Endothelial cell of umbilical vein (primary cell): Measurements from ENCODE around the gene MARK2. TPM values are rescaled to one million over a fixed set of nuclear protein-coding genes. Genes with fewer than 3 reads are reported as not detected.

ENCODE experiments used
- BruUV-seq: library from RNA; stranded (reverse); fragments of 400-500 nt; replicated peaks from 2 replicates; lab custom pipeline; 2021; lab: Mats Ljungman, UMichigan
- CTCF ChIA-PET: fragments of 300-600, 350-600 bp; sonication (Branson Sonifier 250); formaldehyde crosslinking; loops from one replicate; lab custom pipeline; 2021; ENCODE audit warnings: antibody characterized with exemption, inconsistent platforms; lab: Charles Lee
- POLR2A ChIA-PET: fragments of 300-600, 350-600 bp; sonication (Branson Sonifier 250); formaldehyde crosslinking; loops from one replicate; lab custom pipeline; 2021; ENCODE audit warnings: antibody characterized with exemption, inconsistent platforms; lab: Charles Lee
- DNase-seq: peaks from one replicate; pipeline ENCODE4 v3.0.0-alpha.2; 2011; ENCODE audit warnings: low read depth, low spot score
- FAIRE-seq: peaks from 2 replicates; lab custom pipeline; 2011; peaks lifted over from hg19 to GRCh38; lab: Jason Lieb, UNC
- H2AFZ ChIP-seq: 2 replicates; pipeline ENCODE4 v1.6.0; 2012; ENCODE audit warnings: low read depth, low read length, control low read depth, inconsistent platforms
- H3K27ac ChIP-seq: 2 replicates; pipeline ENCODE4 v1.5.1; 2011; ENCODE audit warnings: low read depth, mild to moderate bottlenecking, control low read depth, low read length, moderate library complexity; ENCODE audit not compliant: insufficient read depth
- H3K27me3 ChIP-seq, 2 experiments: 2 replicates each; pipeline versions ENCODE4 v1.6.0 to v1.6.1; 2011; ENCODE audit warnings: low read length in 2 of 2, mixed read lengths in 1 of 2; ENCODE audit not compliant: control insufficient read depth in 2 of 2, insufficient read depth in 2 of 2
- H3K36me3 ChIP-seq, 2 experiments: 2 replicates in 1 of 2; 3 replicates in 1 of 2; pipeline ENCODE4 v1.5.1; 2011; ENCODE audit warnings: low read length in 2 of 2, mild to moderate bottlenecking in 1 of 2, moderate library complexity in 1 of 2; ENCODE audit not compliant: control insufficient read depth in 2 of 2, insufficient read depth in 2 of 2; ENCODE audit errors: extremely low read depth in 1 of 2
- H3K4me1 ChIP-seq: 3 replicates; pipeline ENCODE4 v1.5.1; 2011; ENCODE audit warnings: mild to moderate bottlenecking, low read length; ENCODE audit not compliant: control insufficient read depth, insufficient read depth; ENCODE audit errors: extremely low read depth
- H3K4me2 ChIP-seq: 2 replicates; pipeline ENCODE4 v1.6.1; 2011; ENCODE audit warnings: low read length, control low read depth, mixed read lengths; ENCODE audit not compliant: insufficient read depth
- H3K4me3 ChIP-seq, 3 experiments: fragments of 200-600 bp in 1 of 3; sonication (generic), shearing (Covaris generic) in 1 of 3; replicated peaks in 1 of 3; 2 replicates each; pipeline ENCODE4 v1.5.1; 2011 to 2016; ENCODE audit warnings: control low read depth in 3 of 3, low read length in 3 of 3, mild to moderate bottlenecking in 2 of 3, inconsistent platforms in 1 of 3, low read depth in 1 of 3, moderate library complexity in 1 of 3; ENCODE audit not compliant: insufficient read depth in 1 of 3
- H3K79me2 ChIP-seq: 2 replicates; pipeline ENCODE4 v1.6.0; 2012; ENCODE audit warnings: low read length, inconsistent platforms; ENCODE audit not compliant: control insufficient read depth, insufficient read depth
- H3K9ac ChIP-seq: replicated peaks from 2 replicates; pipeline ENCODE3; 2011; ENCODE audit warnings: low read length, control low read depth; ENCODE audit not compliant: insufficient read depth; ENCODE audit errors: extremely low read depth
- H3K9me1 ChIP-seq: replicated peaks from 3 replicates; pipeline ENCODE4 v1.6.0; 2011; ENCODE audit warnings: mild to moderate bottlenecking, low read length; ENCODE audit not compliant: control insufficient read depth, insufficient read depth; ENCODE audit errors: extremely low read depth
- H3K9me3 ChIP-seq: replicated peaks from 2 replicates; pipeline ENCODE4 v1.5.1; 2012; ENCODE audit warnings: low read length, inconsistent platforms; ENCODE audit not compliant: control insufficient read depth, insufficient read depth
- H4K20me1 ChIP-seq: replicated peaks from 2 replicates; pipeline ENCODE3; 2011; ENCODE audit warnings: mild to moderate bottlenecking, low read length; ENCODE audit not compliant: control insufficient read depth, insufficient read depth; ENCODE audit errors: extremely low read depth
- CTCF ChIP-seq, 2 donors: IDR thresholded peaks; 1 replicate in 1 of 2; 2 replicates in 1 of 2; pipeline ENCODE4 v1.5.1; 2011; ENCODE audit warnings: low read length in 2 of 2, mild to moderate bottlenecking in 2 of 2, moderate library complexity in 2 of 2, control low read depth in 1 of 2, inconsistent platforms in 1 of 2, low read depth in 1 of 2; ENCODE audit not compliant: insufficient read depth in 1 of 2; ENCODE audit errors: extremely low read depth in 1 of 2
- EZH2 ChIP-seq: IDR thresholded peaks from 2 replicates; pipeline ENCODE4 v1.6.1; 2012; ENCODE audit warnings: borderline replicate concordance, low read depth, mild to moderate bottlenecking, moderate library complexity, low read length, inconsistent platforms; ENCODE audit not compliant: severe bottlenecking
- FOS ChIP-seq: IDR thresholded peaks from 2 replicates; pipeline ENCODE4 v1.6.1; 2011; ENCODE audit warnings: mild to moderate bottlenecking, low read length, moderate library complexity, borderline replicate concordance; ENCODE audit not compliant: insufficient read depth
- POLR2A ChIP-seq: IDR thresholded peaks from 2 replicates; pipeline ENCODE4 v1.6.1; 2012; ENCODE audit warnings: low read depth, mild to moderate bottlenecking, control low read depth, low read length
- POLR2AphosphoS5 ChIP-seq: IDR thresholded peaks from 2 replicates; pipeline ENCODE4 v1.6.1; 2012; ENCODE audit warnings: low read depth, mild to moderate bottlenecking, control low read depth, low read length, moderate library complexity; ENCODE audit not compliant: insufficient read depth
- dilution Hi-C: fragments of 300-500 bp; cut with MboI; formaldehyde crosslinking; loops from one replicate; pipeline ENCODE4 v1.15.0; 2019; ENCODE audit warnings: low sequenced_read_pairs; ENCODE audit not compliant: extremely low pct_ligation_motif_present
- intact Hi-C: fragments of 100-400 bp; cut with micrococcal nuclease; formaldehyde crosslinking; loops from one replicate; pipeline ENCODE4 v1.10.0; 2022
- polyA plus RNA-seq, 4 experiments: library from polyadenylated mRNA; depleted of rRNA in 3 of 4; stranded (reverse) in 3 of 4; unstranded in 1 of 4; fragments of >200 nt; gene quantifications; 2 replicates each; pipeline versions ENCODE4 v1.2.1 to v1.2.3, GENCODE V29; 2011 to 2012; ENCODE audit warnings: missing spikeins in 1 of 4
- total RNA-seq: library from RNA; stranded (reverse); gene quantifications from 2 replicates; pipeline ENCODE4 v1.2.3, GENCODE V29; 2021

MARK2 gene
- total and polyA plus RNA-seq, 2 donors (not counting 3 experiments of a cell fraction or from before 2014, with no cell fraction given), result 16.6 to 34.7 TPM

- intact Hi-C loops, result loop anchor here (1.0 to 5.0 kb wide), 6 partner anchors 70 to 1085 kb away; partner anchors contain the start of genes CATSPERZ and ZBTB3
Measured at GRCh38 chr11:63837027-63837688, 1.8 kb upstream of the MARK2 start.

More at GRCh38 chr11:63837027-63837688, 1.8 kb upstream of the MARK2 start:
- peak; percentile 92 for FAIRE-seq
- peak overlapping the region; percentile 61 for H3K27ac ChIP-seq
- H3K4me1 ChIP-seq, result peaks cover 26% of the 10 kb centered on the region
- H3K36me3 ChIP-seq, result no peaks in the 10 kb centered on the region
- TF ChIP-seq EZH2, result no peak
- no peak for TF ChIP-seq POLR2A
- TF ChIP-seq CTCF (IDR thresholded peaks at IDR 0.05; ENCODE audit: extremely low read depth in 1 of 2, insufficient read depth in 1 of 2, low read depth in 1 of 2, low read length in 2 of 2), result peak; percentile 82 to 86
- TF ChIP-seq FOS, result no peak
- no peak for TF ChIP-seq POLR2AphosphoS5
- H3K4me2 ChIP-seq, result peak overlapping the region; percentile 68
- no peak overlapping the region for H3K9ac ChIP-seq
- no peaks in the 10 kb centered on the region for H3K9me1 ChIP-seq
- no peaks in the 10 kb centered on the region for H4K20me1 ChIP-seq
- H3K9me3 ChIP-seq, result no peaks in the 10 kb centered on the region
- ChIA-PET CTCF (interaction anchor here (0.7 to 16.7 kb wide), 26 partner anchors 11 to 316 kb away, joined by 3 to 264 read pairs (median 6); partner anchors contain the start of genes OTUB1, RCOR2 and ZFTA), POLR2A (no interaction called here)
- peak overlapping the region; percentile 49 for H2AFZ ChIP-seq
- dilution Hi-C loops, result no loop called here
- H3K4me3 ChIP-seq, result no peak overlapping the region
- no peaks in the 10 kb centered on the region for H3K27me3 ChIP-seq
- peaks cover 29% of the 10 kb centered on the region for H3K79me2 ChIP-seq
- BruUV-seq, result no TSS peak
- DNase-seq, result peak; percentile 68
